Amniotic stem cell (primary cell): Measurements from ENCODE around the gene ZNF746.
"Not testable (repeated sequence)": the region's sequence is repeated elsewhere in the genome, so short reads cannot be mapped to it uniquely, and the experiment has no call there.

Experiments
- DNase-seq: peaks from one replicate; lab custom pipeline; 2025; lab: John Stamatoyannopoulos, UW

The ZNF746 gene

DNA sequence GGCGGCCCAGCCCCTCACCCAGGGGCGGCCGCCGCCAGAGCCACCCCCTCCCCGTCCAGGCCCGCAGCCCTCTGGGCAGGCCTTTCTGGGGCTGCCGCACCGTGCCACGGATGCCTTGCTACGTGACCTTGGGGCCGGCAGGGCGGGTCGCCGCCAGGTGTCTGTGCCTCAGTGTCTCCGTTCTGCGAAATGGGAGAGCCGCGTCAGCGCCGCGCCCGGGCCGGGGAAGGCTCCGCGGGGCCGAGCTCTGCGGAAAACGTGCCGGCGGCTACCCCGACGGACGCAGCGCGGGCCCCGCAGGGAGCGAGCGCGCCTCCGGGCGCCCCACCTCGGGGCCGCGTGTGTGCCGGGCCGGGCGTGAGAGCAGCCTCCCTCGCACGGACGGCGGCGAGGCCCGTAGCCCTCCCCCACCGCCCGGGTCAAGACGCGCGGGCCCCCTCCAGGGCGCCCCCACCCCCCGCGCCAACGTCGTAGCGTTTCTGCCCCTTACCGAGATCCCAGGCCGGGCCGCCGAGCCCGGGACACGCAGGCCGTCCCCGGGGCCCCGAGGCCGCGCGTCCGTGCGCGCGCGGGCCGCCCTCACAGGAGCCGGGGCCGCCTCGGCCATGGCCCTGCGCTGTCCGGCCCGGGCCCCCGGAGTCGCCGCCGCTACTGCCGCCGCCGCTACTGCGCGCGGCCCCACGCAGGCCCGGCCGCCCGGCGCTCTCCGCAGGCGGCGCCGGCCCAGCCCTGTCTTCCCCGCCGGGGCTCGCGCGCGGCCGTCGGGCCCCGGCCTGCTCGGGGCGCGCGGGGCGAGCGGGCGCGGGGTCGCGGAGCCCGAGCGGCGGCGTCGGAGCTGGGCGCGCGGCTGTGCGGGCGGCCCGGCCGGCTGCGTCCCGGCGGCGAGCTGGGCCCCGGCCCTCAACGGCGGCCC is 37.8 kb downstream of the ZNF746 start:
- no peak for DNase-seq

DNA sequence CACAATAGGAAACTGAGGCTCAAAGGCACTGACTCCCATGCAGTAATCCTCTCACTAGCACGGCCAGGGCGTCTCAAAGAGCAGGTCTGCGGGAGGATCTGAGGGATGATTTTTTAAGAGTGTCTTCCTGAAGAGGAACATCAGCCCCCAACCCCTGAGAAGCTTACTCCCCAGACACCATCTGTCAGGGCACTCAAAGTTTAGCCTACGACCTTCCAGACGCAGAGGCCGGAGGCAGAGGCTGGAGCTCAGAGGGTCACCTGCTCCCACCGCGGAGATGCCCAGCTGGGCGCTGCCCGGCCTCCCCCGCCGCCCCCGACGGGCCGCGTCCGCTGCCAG is 38.4 kb downstream of the ZNF746 start:
- DNase-seq: no peak

DNA sequence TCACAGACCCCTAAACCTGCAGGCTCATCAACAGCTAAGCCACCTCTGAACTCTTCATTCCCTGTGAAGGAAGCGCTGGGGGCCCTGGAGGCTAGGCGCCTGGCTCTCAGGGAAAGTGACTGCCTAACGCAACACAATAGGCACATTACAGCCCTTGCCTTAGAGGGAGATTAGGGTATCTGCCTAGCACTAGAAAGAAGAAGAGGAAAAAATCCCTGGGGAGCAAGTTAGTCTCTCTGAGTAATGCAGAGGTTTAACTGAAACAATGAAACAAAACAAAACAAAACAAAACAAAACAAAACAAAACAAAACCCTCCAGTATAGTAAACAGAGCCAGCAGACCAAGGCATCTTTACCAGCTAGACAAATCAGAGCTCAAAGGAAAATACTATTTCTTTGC is 39.4 kb downstream of the ZNF746 start:
- no peak for DNase-seq

DNA sequence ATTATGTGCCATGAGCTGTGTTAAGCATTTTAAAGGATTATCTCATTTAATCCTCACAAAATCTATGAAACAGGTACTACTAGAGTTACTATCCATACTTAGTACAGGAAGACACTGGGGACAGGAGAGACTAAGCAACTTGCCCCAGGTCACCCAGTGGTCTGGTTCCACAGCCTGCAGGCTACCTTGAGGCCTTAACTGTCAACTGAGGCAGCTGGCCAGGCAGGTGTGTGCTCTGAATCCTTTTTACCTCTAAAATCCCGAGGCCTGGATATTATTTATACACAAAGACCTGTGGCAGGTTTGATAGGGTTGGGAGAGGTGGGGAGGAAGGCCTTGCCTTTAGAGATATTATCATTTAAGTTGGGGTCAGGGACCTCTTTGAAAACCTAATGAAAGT is 39.8 kb downstream of the ZNF746 start:
- no peak for DNase-seq

DNA sequence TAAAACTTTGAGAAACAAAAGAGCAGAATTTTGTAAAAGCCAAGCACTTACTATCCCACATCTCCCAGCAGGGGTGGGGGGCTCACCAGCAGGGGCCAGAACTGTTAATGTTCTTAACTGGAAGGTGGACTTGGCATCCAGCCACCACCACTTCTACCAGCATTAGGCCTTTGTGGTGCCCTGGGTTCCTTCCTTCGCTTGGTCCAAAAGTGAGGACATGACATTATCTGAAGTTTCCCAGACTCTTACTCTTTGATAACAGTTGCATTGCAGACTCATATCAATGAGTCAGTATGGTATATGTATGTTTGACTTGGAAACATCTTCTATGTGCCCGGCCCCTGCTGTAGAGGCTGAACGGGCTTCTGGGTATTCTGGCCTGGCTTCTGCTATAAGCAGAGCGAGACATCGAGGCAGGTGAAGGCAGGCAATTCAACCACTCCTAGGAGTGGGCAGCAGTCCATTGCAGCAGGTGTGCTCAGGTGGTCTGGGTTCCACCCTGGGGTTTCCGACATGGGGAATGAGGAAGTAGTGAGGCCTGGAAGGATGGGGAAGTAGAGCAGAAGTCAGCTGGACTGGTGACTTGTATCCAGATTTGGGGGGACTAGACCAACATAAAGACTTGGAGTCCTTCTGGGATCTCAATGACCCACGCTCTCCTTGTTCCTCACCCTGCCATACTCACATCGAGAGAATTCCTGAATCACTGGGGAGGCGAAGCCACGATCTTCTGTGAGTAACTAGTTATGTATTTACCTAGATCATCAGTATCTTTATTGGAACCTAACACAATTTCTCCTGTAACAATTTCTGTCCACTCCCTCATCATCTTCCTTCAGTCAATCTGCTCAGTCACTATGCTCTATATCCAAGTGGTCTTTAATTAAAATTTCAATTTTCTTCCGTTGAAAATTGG is 40.8 kb downstream of the ZNF746 start:
- no peak for DNase-seq

DNA sequence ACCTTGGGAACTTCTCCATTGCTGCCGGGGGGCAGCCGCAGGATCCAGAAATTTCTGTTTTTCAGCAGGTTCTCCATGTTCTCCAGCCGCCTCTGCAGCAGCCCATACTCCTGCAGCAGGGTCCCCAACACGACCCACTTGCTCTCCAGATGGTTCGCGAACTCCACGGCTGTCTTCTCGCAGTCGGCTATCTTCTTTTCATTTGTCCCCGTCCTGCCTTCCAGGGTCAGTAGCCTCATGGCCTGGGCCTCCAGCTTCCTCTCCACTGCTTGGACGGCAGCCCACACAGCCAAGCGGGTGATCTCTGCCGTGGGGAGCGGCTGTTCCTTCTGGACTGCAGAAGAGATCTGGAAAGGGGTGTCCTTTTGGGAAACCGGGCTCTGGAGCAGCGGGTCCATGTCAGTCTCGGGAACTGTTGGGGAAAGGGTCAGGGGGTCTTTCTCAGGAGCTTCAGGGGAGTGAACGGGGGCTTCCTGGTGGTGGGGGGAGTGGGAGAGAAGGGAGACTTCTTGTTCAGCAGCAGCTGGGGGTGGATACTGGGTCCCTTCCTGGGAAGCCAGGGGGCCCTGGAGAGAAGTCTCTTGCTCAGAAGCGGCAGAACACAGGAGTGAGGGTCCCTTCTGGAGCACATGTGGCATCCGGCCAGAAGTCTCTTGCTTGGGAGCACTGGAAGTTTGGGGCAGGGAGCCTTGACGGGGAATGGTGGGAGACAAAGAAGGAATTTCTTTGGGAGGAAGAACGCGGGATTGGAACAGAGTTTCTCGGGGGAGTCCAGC is 42.2 kb downstream of the ZNF746 start:
- no peak for DNase-seq

DNA sequence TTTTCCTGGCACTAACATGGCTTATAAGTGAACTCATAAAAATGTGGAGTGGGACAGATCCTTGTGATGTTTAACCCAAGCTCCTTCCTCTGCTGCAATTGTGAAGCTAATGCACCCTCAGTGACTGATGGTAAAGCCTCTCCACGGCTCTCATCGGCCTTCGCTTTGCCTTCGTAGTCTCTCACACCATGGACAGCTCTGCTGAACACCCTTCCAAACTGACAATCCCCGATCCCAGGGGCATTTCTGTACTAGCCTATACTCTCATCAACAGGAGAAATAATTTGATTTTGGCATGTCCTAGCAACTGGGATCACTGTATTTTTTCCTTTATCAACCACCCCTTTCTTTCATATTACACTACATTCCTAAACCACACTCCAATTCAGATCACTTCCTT is 42.9 kb downstream of the ZNF746 start:
- no peak for DNase-seq

DNA sequence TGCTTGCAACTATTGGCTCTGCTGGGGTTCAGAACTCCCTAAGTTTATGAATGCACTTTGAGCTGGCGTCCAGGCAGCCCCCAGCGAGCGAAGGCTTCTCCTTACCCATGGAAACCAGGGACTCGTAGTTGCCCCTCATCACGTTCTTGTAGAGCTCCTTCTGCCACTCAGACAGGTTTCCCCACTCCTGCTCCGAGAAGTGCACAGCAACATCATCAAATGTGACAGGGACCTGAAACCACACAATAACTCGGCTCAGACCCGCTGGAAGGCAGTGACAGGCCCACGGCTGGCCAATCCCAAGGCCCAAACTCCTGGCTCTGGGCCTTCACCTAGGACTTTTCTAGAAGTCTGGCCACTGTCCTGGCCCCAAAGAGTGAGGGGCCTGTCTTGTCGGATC is 43.6 kb downstream of the ZNF746 start:
- DNase-seq: no peak

DNA sequence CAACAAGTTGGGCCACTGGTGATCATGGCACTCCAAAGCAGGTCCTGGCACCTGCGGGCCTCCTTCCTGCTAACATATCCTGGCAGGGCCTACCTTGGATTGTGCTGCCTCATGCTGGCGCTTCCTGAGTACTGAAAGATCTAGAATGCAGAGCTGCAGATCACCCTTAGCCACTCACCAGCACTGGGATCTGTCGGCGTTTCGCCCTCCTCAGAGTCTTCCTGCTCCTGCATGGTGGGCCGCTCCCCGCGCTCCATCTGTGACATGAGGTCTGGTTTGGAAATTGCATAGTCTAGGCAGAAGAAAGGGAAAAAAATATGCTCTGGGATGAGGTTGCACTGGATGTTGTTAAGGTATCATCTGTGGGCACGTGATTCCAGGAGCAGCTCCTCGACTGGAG is 46.8 kb downstream of the ZNF746 start:
- no peak for DNase-seq

DNA sequence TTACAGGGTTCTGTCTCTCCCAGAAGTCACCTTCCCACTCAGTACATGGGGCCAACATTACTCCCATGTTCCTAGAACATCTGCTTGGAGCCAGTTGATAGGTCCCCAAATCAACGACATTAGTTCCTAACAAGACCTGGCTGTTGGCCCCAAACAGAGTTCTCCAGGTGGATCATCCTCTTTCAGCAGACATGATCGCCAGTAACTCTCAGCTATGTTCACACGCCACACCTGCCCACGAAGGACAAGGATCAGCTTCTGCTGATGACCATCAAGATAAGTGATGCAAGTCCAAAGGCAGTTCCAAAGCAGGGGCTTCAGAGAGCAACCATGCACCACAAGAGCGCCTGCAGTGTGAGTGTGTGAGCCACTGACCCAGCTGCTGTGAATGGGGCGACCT is 47.7 kb downstream of the ZNF746 start:
- no peak for DNase-seq

DNA sequence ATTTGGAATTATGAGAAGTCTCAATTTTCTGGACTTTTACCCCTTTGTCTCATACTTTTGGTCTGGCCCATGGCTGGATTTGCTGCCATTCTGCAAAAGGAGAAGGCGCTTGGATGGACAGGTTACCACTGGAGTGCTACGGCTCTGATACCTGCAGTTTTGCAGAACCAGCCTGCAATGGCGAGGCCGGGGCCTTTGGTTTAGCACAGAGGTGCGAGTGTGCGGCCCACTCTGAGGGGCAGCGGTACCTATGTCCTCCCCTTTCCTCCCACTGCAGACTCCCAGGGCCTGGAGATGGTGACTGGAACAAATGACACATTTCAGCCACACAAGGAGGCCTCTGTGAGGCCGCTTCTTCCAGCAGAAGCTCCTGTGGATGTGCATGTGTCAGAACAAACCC is 48.6 kb downstream of the ZNF746 start:
- no peak for DNase-seq

DNA sequence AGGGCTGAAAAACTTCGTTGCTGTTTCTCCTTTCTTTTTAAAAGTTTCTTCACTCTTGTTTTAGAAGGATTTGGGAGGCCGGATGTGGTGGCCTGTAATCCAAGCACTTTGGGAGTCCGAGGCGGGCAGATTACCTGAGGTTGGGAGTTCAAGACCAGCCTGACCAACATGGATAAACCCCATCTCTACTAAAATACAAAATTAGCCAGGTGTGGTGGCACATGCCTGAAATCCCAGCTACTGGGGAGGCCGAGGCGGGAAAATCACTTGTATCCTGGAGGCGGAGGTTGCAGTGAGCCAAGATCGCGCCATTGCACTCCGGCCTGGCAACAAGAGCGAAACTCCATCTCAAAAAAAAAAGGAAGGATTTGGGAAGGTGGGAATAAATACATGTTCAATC is 51.6 kb downstream of the ZNF746 start:
- not testable (repeated sequence) for DNase-seq

DNA sequence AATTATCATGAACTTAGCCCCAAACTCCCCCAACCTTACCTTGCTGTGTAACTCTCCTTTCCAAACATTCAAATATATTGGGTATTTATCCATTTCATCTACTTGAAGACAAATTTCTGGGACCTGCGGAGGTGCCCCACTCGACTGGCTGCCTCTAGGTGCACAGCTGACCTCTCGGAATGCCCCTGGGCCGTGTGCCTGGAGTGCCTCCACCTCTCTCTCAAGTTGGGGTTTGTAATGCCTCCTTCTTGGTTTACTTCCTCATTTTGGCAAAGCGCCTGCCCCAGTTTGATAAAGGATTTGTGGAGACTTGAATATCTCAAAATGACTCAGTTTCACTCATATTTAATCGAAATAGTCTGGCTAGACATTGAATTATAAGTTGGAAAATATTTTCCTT is 53.3 kb downstream of the ZNF746 start:
- DNase-seq: no peak

DNA sequence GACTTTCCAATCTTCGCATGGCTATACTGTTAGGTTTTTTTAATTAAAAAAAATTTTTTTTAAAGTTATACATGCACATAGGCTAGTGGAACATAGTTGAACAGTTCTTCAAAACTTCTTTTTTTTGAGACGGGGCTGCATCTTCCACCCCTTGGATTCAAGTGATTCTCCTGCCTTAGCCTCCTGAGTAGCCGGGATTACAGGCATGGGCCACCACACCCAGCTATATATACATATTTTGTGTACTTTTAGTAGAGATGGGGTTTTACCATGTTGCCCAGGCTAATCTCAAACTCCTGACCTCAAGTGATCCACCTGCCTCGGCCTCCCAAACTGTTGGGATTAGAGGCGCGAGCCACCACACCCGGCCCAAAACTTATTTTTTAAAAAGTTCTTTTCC is 54.1 kb downstream of the ZNF746 start:
- DNase-seq: no peak

DNA sequence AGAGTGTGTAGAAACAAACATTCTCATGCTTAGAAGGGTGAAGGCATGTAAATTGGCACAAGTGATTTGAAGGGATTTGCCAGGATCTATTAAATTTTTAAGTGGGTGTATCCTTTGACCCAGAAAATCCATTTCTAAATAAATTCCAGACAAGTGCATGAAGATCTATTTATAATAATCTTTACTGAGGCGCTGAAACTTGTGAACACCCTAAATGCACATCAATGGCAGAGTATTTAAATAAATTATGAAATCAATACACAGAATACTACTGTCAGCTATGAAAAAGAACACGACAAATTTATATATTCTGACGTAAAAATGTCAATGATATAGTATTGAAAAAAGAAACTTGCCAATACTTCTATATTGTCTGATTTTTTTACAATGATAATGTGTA is 54.7 kb downstream of the ZNF746 start:
- no peak for DNase-seq

DNA sequence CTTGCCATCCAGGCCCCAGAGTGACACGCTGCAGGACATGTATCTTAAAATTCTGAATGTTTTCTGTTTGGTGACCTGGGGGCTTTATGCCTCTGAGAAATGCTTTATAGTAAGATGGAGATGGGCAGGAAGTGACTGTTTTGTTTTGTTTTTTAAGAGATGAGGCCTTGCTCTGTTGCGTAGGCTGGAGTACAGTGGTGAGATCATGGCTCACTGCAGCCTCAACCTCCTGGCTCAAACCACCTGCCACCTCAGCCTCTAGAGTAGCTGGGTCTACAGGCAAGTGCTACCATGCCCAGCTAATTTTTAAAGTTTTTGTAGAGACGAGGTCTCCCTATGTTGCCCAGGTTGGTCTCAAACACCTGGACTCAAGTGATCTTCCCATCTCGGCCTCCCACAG is 57.4 kb downstream of the ZNF746 start:
- DNase-seq: no peak

DNA sequence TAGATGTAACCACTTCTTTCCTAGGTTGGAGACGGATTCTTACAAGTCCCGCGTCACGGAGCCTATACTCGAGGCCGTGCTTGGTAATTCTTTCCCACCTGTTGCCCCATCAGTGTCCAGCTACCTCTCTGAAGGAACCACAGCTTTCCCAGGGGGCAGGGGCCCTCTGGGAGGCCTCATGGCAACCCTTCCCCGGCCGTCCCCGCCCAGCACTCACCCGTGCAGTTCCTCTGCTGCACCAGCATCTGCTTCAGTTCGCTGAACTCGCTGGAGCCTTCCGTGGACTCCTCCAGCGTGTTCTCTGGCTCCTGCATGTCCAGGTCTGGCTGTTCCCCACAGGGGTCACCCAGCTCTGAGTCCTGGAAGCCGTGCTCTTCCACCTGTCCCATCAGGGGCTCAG is 61.3 kb downstream of the ZNF746 start:
- no peak for DNase-seq

DNA sequence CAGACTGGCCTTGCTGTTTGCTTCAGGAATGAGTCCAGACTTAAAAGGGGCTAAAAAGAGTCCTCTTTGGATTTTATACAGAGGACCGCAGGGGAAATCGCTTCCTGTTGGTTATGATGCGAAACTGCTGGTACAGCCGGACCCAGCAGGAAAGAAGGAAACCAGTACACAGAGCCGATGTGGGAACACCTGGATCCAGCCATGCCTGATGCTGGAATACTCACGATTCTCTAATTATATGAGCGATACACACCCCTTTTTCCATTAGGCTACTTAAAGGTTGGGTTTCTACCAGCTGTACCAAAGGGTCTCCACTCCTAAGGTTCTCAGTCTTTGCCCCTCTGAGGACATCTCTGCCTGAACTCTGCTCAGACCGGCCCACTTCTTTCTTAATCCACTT is 64.5 kb downstream of the ZNF746 start:
- DNase-seq: no peak

DNA sequence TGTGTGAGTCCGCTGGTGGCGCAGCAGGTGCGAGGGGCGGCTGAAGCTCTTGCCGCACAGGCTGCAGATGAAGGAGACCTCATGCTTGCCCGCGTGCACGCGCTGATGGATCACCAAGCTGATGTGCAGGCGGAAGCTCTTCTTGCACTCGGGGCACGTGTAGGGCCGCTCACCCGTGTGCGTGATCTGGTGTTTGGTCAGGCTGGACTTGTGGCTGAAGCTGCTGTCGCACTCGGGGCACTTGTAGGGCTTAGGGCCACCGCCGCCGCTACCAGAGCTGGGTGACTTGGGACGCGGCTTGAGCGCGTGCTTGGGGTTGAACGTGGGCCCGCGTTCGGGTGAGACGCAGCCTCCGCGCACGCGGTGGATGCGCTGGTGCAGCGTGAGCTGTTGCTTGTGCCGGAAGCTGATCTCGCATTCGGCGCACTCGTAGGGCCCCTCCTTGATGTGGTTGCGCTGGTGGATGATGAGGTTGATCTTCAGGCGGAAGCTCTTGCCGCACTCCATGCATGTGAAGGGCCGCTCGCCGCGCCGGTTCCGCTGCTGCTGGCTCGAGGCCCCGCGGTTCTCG is 65.4 kb downstream of the ZNF746 start:
- no peak for DNase-seq

DNA sequence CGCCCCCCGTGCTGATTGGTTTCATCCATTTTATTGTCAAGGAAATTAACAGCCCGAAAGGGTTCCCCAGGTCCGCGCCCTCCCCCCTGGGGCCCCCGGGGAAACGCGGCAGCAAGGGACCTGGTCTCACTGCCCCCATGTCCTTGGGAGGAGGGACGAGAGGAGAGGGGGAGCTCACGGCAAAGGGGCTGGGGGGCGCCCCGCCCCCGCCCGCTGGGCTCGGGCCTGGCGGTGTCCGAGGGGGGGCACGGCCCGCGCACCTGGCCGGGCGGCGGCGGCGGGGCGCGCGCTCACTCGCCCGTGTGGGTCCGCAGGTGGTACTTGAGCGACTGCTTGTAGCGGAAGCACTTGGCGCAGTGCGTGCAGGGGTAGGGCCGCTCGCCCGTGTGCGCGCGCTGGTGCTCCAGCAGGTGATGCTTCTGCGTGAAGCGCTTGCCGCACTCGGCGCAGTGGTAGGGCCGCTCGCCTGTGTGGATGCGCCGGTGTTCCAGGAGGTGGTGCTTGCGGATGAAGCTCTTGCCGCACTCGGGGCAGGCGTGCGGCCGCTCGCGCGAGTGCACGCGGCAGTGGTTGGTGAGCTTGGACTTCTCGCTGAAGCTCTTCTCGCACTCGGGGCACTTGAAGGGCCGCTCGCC is 66.0 kb downstream of the ZNF746 start:
- no peak for DNase-seq

DNA sequence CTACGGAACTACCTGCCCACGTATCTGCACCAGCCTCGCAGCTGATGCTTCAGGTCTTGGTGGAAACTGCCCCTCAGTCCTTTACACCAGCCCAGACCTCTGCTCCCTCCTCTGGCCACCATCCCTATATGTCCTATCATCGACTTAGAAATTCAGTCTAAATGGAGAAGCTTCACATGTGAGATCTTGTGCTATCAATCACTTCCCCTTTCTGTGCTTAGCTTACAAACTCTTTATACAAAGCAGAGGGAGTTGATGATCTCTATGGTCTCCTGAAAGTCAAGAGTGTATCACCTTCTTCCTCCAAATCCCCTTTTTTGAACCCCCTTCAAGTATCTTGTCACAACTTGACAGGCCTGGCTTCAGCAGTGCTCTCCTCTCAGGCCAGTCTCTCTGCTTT is 67.4 kb downstream of the ZNF746 start:
- no peak for DNase-seq

DNA sequence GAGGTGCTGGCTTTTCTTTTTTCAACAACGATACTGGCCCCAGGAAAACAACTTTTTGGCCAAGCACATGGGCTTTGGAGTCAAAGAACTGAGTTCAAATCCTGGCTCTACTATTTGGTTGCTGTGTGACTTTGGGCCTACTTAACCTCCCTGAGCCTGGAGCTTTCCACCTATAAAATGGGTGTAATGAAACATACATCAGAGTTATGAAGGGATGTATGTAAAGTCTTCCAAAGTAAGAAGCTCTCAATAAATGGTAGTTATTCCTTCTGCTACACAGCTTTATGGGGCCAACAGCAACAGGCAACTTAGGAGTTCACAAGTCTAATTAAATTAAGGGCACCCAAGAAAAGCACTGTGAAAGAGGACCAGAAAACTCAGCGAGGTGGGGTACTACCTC is 69.7 kb downstream of the ZNF746 start:
- no peak for DNase-seq
